ENCODE results near the gene ZMYND10. TPM values are rescaled to one million over a fixed set of nuclear protein-coding genes. Genes with fewer than 3 reads are reported as not detected.

Gene ZMYND10
- total RNA-seq, 1 donor from 2014 or later: not detected

DNA sequence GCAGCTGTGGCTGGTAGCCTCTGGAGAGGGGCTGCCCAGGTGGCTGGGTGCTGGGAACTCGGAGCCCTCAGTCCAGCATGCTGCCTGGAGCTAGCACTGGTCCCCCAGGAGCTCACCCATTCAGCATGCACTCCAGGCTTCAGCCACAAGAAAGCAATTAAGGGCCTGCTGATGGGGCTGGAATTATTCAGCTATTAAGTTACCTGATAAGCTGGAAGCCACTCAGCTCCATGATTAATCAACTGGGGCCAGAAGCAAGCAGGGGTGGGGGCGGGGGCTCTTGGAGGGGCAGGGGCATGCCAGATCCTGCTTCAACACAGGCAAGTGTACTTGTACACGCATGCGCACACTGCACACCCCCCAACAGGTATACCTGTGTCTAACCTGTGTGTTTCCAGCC, 35.9 kb upstream of the ZMYND10 start:
- H3K27ac Mint-ChIP-seq (ENCODE audit: unreplicated experiment): no peak overlapping the region
- peaks cover 4% of the 10 kb centered on the region for H3K36me3 Mint-ChIP-seq (ENCODE audit: low read depth, unreplicated experiment)
- TF ChIP-seq, protein P1, sequence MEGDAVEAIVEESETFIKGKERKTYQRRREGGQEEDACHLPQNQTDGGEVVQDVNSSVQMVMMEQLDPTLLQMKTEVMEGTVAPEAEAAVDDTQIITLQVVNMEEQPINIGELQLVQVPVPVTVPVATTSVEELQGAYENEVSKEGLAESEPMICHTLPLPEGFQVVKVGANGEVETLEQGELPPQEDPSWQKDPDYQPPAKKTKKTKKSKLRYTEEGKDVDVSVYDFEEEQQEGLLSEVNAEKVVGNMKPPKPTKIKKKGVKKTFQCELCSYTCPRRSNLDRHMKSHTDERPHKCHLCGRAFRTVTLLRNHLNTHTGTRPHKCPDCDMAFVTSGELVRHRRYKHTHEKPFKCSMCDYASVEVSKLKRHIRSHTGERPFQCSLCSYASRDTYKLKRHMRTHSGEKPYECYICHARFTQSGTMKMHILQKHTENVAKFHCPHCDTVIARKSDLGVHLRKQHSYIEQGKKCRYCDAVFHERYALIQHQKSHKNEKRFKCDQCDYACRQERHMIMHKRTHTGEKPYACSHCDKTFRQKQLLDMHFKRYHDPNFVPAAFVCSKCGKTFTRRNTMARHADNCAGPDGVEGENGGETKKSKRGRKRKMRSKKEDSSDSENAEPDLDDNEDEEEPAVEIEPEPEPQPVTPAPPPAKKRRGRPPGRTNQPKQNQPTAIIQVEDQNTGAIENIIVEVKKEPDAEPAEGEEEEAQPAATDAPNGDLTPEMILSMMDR (IDR thresholded peaks at IDR 0.05; ENCODE audit: unreplicated experiment): no peak
- no peaks in the 10 kb centered on the region for H3K9me3 Mint-ChIP-seq (ENCODE audit: unreplicated experiment)
- H3K4me3 Mint-ChIP-seq (ENCODE audit: unreplicated experiment): no peak overlapping the region
- peaks cover 10% of the 10 kb centered on the region for H3K4me1 Mint-ChIP-seq (ENCODE audit: unreplicated experiment)
- DNase-seq (ENCODE audit: low spot score): no peak
- peaks cover 8% of the 10 kb centered on the region for H3K27me3 Mint-ChIP-seq (ENCODE audit: unreplicated experiment)

DNA sequence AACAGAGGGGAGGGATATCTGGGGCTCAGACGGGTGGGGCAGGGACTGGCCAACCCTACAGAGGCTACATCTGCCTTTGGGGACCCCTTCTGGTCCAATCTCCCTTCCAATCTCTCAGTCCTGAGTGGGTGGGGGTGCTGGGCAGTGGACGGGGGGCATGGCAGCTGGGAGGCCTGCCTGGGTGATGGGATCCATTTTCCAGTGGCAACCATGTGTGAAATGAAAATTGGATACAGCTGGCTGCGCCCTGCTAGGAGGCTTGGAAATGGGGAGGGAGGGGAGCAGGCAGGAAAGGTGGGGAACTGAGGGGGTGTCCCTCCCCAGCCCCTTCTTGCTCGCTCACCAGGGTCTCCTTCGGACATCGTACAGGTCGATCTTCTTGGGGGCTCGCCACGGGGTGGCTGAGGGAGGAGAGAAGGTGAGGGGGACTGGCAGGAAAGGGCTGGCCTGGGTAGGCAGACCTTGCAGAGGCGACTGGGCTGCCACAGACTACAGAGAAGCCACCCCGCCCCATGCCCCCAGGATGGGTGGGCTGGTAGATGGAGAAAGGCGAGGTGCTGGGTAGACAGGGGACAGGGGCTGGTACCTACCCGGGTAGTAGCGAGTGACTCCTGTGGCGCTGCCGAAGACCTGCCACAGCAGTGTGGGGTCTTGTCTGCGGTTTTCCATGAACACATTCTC, 35.0 kb upstream of the ZMYND10 start:
- H3K9me3 Mint-ChIP-seq (ENCODE audit: unreplicated experiment): no peaks in the 10 kb centered on the region
- H3K36me3 Mint-ChIP-seq (ENCODE audit: low read depth, unreplicated experiment): no peaks in the 10 kb centered on the region
- no peak for DNase-seq (ENCODE audit: low spot score)
- H3K27me3 Mint-ChIP-seq (ENCODE audit: unreplicated experiment): peaks cover 10% of the 10 kb centered on the region
- TF ChIP-seq, protein P1 (IDR thresholded peaks at IDR 0.05; ENCODE audit: unreplicated experiment): no peak
- no peak overlapping the region for H3K27ac Mint-ChIP-seq (ENCODE audit: unreplicated experiment)
- peaks cover 10% of the 10 kb centered on the region for H3K4me1 Mint-ChIP-seq (ENCODE audit: unreplicated experiment)
- no peak overlapping the region for H3K4me3 Mint-ChIP-seq (ENCODE audit: unreplicated experiment)

DNA sequence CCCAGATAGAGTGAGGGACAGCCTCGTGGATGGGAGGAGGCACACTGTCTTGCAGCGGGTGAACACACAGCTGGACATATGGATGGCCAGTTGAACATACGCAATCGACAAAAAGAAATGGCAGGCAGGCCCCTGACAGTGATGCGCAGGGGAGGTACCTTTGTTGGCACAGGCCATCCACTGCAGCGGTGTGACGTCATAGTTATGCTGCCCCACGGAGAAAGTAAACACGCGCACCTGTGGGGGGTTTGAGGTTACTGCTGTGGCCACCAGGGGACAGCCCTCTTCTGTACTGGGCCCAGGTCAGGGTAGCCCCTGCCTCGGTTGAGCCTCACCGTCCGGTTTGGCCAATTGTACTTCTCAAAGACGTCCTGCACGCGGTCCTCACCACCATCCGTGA, 33.2 kb upstream of the ZMYND10 start:
- H3K27ac Mint-ChIP-seq (ENCODE audit: unreplicated experiment): no peak overlapping the region
- H3K27me3 Mint-ChIP-seq (ENCODE audit: unreplicated experiment): peaks cover 10% of the 10 kb centered on the region
- H3K9me3 Mint-ChIP-seq (ENCODE audit: unreplicated experiment): no peaks in the 10 kb centered on the region
- H3K4me1 Mint-ChIP-seq (ENCODE audit: unreplicated experiment): peaks cover 8% of the 10 kb centered on the region
- no peaks in the 10 kb centered on the region for H3K36me3 Mint-ChIP-seq (ENCODE audit: low read depth, unreplicated experiment)
- no peak for DNase-seq (ENCODE audit: low spot score)
- TF ChIP-seq, protein P1 (IDR thresholded peaks at IDR 0.05; ENCODE audit: unreplicated experiment): no peak
- no peak overlapping the region for H3K4me3 Mint-ChIP-seq (ENCODE audit: unreplicated experiment)

DNA sequence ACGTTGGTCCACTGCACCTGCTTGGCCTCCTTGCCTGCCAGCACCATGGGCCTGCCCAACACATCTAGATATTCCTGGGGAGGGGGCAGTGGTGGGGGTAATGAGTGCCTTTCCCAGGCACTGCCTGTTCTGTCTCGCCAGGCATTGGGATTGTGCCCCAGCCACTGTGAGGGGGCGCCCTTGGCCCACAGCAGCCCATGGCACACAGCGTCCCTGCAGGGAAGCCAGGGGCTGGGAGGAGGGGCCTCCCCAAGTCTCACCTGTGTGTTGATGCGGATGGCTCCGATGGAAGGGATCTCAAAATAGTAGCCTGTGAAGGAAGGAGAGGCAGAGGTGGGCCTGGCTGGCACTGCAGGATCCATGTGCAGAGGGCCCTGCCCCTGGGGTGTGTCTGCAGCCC, 32.5 kb upstream of the ZMYND10 start:
- TF ChIP-seq, protein P1 (IDR thresholded peaks at IDR 0.05; ENCODE audit: unreplicated experiment): no peak
- DNase-seq (ENCODE audit: low spot score): no peak
- H3K27ac Mint-ChIP-seq (ENCODE audit: unreplicated experiment): no peak overlapping the region
- H3K9me3 Mint-ChIP-seq (ENCODE audit: unreplicated experiment): no peaks in the 10 kb centered on the region
- no peaks in the 10 kb centered on the region for H3K36me3 Mint-ChIP-seq (ENCODE audit: low read depth, unreplicated experiment)
- peak overlapping the region; percentile 22 for H3K4me3 Mint-ChIP-seq (ENCODE audit: unreplicated experiment)
- H3K4me1 Mint-ChIP-seq (ENCODE audit: unreplicated experiment): peaks cover 5% of the 10 kb centered on the region
- H3K27me3 Mint-ChIP-seq (ENCODE audit: unreplicated experiment): peaks cover 11% of the 10 kb centered on the region

DNA sequence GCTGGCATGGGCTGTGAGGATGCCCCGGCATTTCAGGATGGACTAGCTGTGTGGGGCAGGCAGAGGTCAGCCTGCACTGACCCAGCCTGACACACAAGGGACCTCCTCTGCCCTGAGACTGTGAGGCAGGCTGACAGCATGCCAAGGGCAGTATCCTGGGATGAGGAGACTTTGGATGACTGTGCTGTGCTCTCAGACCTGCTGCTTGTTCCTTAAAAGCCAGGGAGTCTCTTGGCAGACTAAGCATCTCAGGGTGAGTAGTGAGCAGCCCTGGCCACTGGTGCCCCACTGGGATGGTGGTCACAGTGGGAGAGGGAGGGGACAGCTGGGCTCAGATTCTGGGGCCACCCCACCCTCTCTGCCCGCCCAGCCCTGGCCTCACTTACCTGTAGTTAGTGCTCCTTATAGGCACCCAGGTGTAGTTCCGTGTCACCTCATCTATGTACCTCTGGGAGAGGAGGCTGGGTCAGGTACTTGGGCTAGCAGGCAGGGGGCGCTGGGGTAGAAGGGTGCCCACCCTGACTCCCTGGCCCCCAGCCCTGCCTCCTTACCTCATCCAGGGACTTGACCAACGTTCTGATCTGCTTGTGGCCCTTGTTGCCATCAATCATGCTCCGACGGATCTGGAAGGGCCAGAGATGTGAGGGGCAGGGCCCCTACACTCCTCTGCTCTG, 29.9 kb upstream of the ZMYND10 start:
- H3K4me1 Mint-ChIP-seq (ENCODE audit: unreplicated experiment): peaks cover 10% of the 10 kb centered on the region
- no peak for DNase-seq (ENCODE audit: low spot score)
- no peaks in the 10 kb centered on the region for H3K36me3 Mint-ChIP-seq (ENCODE audit: low read depth, unreplicated experiment)
- no peaks in the 10 kb centered on the region for H3K9me3 Mint-ChIP-seq (ENCODE audit: unreplicated experiment)
- no peak overlapping the region for H3K27ac Mint-ChIP-seq (ENCODE audit: unreplicated experiment)
- H3K4me3 Mint-ChIP-seq (ENCODE audit: unreplicated experiment): no peak overlapping the region
- TF ChIP-seq, protein P1 (IDR thresholded peaks at IDR 0.05; ENCODE audit: unreplicated experiment): no peak
- peaks cover 17% of the 10 kb centered on the region for H3K27me3 Mint-ChIP-seq (ENCODE audit: unreplicated experiment)

Data from endothelial cell (in vitro differentiated cells).